ENCODE results near the gene ACAN.

The ACAN gene

DNA sequence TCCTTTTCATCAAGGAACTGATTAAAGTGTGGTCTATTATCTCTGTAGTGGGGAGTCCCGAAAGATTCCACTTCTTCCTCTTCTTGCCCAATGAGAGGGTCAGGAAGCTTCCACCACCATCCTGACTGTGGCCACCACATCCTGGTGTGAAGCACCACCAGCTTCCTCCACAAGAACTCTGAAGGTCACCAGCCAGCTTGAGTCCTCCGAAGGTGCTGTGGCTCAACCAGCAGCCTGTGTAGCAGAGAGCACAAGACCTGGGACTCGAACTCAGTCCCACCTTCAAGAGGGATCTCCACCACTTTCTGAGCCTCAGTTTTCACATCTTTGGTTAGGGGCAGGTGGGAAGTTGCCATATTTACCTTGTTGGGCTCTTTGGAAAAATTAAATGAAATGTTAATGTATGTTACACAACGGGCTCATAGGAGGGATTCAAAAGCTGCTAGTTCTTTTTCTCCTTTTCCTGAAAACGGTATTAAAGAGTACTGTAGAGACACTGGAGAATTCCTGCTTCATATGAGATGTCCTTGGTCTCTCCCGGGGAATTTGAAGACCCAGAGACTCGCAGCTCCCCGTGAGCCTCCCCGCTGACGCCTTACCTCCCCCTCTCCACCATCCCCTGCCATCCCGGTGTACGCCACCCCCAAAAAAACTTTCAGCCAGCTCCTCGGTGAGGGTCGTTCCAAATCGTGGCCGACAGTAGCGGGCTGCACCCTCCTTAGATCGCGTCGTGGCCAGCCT lies 816 bp upstream of the ACAN start:
- DNase-seq (ENCODE audit: low read depth in 2 of 2) = no peak

DNA sequence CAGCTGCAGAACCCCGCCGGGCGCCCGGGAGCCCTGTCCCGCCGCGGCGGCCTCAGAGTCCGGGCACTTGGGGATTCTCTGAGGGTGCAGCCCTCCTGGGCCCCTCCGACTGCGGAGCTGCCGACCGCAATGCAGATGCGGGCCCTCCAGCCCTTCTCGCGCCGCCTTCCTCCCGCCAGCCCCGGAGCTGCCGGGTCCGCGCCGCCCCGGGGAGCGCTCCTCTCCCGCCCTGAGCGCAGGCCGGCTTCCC lies 320 bp upstream of the ACAN start:
- DNase-seq (ENCODE audit: low read depth in 2 of 2) = no peak

DNA sequence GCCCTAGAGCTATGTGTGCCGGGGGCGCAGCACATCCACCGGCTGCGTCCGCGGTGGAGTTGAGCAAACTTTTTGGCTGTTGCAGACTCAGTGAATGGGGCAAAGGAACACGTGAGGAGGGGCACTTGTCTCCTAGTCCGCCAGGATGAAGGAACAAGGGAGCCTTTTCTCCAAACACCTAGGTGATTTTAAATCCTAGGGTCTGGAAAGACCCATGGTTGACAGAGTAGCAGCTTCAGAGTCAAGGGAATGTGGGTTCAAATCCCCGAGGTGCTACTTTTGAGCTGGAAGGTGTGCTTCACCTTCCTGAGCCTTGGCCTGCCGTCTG lies 648 bp downstream of the ACAN start:
- no peak for DNase-seq (ENCODE audit: low read depth in 2 of 2)

DNA sequence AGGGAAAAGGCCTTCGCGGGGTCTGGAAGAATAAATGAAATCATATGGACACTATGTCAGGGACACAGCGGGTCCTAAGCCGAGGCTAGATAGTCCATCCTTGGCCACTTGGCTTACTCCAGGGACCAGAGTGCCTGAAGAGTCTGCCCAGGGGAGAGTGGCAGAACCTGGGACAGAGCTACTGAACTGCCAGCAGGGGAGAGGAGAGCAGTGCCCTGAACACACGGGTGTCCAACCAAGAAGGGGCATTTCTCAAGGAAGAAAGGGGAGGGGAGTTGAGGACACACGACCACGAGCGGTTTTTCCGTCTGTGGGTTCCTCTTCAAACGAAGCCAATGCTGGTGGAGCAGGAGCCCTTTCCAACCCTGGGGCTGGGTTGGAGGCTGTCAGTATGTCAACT lies 1.0 kb downstream of the ACAN start:
- DNase-seq (ENCODE audit: low read depth in 2 of 2) = no peak

DNA sequence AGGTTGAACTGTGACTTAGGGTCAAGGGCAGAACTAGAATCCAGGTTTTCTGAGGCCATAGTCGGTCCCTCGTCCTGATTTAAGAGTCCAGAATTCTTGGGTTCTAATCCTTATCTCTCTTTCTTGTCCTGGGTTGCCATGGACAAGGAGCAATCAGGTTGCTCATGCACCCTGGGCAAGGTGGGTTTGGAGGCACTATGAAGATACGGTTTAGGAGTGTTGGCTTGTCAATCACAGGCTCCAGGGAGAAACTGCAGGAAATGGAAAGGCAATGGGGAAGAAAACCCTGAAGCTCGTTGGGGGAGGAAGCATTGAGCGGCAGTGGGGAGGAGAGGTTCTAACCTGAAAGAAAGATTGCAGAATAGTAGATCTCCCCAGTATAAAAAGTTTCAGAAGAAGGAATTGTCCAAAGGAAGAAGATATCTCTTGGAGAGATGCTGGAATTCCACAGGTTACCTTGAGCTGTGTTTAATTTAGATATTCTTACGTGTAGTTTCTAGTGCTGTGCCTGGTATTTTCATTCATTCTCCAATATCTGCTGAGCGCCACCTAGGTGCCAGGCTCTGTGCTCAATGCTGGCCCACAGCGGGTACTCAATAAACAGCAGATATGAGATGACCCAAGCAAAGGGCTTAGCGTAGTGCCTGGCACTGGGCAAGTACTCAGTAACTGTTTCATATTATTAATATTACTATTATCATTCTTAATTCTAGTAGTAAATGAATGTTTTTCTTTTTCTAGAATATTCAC lies 2.0 kb downstream of the ACAN start:
- no peak for DNase-seq (ENCODE audit: low read depth in 2 of 2)

DNA sequence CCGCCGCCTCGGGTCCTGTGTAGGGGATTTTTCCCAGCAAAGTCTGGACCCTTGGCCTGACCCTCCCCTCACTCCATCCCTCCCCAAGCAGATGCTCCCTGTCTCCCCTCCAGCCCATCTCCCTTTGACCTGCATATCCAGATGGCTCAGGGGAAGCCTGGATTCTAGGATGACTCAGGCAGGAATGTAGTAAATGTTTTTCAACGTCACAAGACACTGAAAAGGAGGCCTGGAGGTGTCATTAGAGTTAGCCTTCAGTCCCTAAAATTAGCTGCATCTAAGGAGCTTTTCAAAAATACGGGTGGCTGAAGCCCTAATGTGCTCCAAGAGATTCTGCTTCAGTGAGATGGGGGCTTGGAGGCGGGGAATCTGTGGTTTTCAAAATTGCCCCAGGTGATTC lies 7.2 kb downstream of the ACAN start:
- no peak for DNase-seq (ENCODE audit: low read depth in 2 of 2)

DNA sequence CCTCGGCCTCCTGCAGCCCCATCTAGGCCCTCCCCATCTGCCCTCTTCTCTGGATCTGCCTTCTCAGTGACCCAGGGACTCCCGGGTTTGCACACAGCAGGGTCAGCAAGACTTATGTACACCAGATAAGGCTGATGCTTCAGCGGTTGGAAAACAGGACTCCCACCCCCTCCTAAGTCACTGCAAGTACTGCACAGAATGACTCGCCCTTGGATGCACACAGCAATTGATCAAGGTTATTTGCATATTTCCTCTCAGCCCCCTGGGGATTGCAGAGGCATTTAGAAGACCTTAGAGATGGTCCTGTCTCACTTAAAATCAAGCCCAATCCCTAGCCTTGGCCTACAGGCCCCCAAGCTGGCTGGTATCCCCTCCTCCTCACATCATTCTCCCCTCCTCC lies 8.9 kb downstream of the ACAN start:
- no peak for DNase-seq (ENCODE audit: low read depth in 2 of 2)

DNA sequence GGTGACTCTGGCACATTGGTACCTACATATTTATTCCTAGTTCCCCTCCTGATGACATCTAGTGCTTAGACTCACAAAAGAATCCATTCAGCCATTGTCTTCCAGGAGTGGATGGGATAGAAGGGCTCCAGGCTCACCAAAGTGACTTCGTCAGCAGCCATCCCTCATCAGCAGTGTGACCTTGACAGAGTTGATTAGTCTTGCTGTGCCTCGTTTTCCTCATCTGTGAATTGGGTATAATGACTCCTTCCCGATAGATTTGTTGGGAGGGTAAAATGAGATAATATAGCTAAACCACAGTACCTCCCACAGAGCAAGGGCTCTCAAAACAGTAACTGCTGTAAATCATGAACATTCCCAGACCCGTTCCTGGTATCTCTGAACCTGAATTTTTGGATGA lies 10.7 kb downstream of the ACAN start:
- DNase-seq (ENCODE audit: low read depth in 2 of 2) = no peak

DNA sequence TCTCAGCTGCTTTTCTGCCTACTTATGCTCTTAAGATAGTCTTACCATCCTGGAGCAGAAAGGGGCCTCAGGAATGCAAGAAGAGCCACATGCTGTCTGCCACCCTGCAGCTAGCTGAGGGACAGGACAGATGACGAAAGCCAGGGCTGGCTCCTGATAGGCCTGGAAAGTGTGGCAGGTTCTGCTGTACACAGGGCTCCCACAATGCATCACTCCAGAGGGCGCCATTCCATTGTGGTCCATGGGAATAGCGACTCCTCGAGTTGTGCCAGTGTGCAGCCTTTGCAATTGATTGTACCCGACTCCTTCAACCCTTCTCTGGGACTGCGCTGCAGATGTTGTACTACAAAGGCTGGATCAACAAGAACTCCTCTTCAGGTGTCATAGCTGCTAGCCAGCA lies 11.2 kb downstream of the ACAN start:
- no peak for DNase-seq (ENCODE audit: low read depth in 2 of 2)

DNA sequence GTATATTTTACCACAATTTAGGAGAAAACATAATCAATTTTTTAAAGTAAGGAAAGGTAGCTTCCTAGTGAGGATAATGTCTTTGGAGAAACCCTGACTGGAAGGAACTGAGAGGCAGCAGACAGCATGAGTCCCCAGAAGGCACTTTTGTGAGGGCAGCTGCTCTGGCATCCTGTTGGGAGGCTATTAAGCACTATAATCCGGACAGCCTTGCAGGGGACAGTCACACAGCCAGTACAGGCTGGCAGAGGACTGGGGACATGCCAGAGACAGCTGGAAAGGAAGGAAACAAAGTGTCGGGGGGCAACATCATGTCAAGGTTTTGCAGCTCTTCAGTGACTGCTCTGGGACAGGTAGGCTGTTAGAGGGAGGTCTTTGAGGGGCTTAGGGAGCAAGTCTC lies 15.7 kb downstream of the ACAN start:
- no peak for DNase-seq (ENCODE audit: low read depth in 2 of 2)

DNA sequence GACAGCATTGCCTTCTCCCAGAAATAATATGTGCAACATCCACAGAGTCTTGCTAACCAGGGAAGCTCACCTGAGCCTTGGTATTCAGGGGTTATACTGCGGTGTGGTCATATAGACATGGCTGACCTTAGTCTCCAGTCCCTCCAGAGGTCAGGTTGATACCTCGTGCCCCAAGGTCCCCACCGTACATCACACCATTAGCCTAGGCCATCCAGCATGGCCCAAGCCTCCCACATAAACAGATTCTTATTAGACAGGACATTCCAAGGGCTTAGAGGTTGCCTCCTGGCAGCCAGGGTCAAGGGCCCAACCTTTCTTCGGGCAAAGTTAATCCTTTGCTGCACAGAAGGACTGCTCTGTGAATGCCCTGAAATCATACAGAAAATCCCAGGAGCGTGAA lies 18.8 kb downstream of the ACAN start:
- no peak for DNase-seq (ENCODE audit: low read depth in 2 of 2)

DNA sequence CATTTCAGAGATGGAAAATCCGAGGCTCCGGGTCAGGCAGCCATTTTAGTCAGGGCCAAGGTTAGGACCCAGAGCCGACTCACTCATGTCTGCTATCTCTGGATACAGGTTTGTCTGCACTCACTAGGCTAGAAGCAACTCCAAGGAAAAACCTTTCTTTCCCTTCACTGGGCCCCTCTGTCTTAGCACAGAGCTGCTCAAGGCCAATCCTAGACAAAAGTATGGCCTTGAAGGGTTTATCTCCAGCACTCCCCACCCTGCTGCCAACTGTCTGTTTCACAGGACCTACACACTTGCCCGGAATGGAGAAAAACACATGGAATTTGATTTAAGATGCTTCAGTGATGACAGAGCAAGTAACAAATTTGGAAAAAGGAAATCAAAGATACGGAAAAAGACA lies 25.6 kb downstream of the ACAN start:
- DNase-seq (ENCODE audit: low read depth in 2 of 2) = no peak

DNA sequence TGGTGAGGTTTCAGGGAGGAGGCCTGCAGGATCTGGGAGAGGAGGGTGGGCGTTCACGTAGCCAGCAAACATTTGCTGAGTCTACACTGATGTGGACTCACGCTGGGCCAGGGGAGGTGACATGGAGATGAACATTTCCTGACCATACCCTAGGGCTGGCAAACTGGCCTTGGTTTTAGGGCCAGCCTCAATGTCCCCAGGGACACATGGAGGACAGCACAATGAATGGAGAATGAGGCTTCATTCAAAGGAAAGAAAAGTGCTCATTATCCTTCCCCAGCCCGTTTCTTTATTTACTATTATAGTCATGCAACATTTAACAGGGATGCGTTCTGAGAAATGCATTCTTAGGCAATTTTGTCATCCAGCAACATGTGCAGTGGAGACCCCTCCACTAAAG lies 26.8 kb downstream of the ACAN start:
- DNase-seq (ENCODE audit: low read depth in 2 of 2) = no peak

DNA sequence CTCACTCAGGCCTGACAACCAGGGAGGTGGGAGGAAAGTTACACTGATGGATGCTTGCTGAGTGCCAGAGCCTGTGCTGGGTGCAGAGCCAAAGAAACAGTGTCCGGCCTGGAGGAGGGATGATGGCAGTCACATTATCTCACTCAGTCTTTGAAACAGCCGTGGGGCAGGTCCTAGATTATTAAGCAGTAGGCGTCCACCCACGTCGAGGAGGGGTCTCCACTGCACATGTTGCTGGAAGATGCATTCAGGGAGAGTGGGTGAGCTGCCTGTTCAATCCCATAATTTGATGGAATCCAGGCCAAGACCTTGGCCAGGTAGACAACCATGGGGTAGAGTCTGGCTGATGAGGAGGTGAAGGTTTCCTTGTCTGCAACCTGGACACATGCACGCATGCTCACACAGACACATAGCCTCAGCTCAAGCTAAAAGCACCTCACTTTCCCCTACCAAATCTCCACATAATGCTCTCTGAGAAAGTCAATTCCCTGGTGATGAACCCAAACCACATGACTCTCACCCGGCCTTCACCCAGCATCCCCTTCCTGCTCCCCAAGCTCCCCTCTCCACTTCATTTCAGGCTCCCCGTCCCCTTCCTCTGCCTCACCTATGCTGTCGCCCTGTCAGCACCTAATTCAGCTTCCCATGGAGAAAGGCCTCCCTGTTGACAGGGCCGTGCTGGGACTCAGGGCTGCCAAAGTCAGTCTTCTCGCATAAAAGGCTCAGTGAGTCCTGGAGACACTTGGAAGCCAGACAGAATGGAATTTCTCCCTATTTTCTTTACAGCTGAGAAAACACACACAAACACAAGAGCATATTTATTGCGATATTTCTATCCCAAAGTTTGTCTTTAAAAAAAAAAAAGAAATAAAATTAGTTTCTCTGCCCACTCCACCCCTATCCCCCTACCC lies 29.8 kb downstream of the ACAN start:
- no peak for DNase-seq (ENCODE audit: low read depth in 2 of 2)

DNA sequence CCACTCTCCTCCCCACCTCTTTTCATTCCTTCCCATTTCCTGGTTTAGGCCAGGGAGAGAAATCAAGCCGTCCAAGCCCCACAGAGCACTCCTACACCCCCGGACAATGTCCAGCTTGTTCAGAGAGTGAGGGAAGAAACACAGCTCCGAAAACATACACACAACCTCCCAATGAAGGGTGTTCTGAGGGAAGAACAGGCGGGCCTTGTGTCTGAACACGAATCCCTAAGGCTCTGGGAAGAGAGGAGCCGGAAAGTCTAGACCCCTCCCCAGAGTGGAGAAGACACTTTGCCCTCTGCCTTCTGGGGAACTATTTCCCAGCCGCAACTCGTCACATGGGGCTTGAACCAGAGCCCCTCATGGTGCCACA lies 30.5 kb downstream of the ACAN start:
- no peak for DNase-seq (ENCODE audit: low read depth in 2 of 2)

DNA sequence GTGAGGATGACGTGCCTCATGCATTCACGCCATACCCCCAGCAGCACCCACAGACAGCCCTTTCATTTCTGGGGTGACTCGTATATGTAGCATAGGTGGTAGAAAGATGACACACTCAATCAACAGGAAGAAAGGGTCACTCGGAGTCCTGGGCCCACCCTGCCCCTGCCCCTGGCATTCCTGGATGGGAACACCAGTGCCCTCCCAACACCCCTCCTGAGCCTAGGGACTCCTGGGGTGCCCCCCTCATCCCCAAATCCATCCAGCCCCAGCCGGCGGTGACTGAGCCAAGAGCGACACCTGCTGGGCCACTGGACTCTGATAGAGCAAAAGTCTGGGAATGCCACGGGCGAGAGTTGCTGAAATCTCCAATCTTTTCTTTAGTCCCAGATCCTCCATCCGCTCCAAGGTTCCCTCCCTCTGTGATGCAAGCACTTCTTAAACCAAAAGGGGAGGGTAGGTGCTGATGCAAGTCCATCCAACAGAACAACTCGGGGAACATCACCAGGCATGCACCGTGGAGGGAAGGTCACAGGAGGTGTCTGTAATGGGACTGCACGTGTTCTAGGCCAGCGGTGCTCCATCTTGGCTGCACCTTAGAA lies 31.1 kb downstream of the ACAN start:
- no peak for DNase-seq (ENCODE audit: low read depth in 2 of 2)

DNA sequence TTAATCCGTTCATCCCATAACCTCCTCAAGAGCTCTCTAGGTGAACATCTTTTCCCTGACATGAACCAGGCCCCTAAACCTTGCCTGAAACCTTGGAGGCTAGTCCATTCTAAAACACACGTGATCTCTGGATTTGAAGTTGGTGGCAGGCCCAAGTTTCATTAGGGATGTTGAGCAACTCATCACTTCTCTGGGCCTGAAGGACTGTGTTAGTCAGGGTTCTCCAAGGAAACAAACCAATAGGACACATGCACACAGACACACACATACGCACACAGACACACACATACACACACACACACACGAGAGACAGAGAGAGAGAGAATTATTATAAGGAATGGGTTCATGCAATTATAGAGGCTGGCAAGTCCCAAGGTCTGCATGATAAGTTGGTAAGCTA lies 31.9 kb downstream of the ACAN start:
- DNase-seq (ENCODE audit: low read depth in 2 of 2) = no peak

DNA sequence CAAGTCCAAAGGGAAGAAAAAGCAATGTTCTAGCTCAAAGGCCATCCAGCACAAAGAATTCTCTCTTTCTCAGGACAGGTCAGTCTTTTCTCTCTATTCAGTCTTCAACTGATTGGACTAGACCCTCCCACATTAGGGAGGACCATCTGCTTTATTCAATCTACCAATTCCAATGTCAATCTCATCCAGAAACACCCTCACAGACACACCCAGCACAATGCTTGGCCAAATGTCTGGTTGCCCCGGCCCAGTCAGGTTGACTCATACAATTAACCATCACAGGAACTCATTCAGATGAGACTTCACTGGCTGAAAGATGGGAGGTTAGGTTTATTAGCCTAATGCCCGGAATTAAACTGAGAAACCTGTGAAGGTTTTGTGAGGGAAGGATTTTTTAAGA lies 32.4 kb downstream of the ACAN start:
- no peak for DNase-seq (ENCODE audit: low read depth in 2 of 2)

DNA sequence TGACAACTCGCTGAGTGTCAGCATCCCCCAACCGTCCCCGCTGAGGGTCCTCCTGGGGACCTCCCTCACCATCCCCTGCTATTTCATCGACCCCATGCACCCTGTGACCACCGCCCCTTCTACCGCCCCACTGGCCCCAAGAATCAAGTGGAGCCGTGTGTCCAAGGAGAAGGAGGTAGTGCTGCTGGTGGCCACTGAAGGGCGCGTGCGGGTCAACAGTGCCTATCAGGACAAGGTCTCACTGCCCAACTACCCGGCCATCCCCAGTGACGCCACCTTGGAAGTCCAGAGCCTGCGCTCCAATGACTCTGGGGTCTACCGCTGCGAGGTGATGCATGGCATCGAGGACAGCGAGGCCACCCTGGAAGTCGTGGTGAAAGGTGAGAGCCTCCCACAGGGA lies 35.4 kb downstream of the ACAN start:
- no peak for DNase-seq (ENCODE audit: low read depth in 2 of 2)

DNA sequence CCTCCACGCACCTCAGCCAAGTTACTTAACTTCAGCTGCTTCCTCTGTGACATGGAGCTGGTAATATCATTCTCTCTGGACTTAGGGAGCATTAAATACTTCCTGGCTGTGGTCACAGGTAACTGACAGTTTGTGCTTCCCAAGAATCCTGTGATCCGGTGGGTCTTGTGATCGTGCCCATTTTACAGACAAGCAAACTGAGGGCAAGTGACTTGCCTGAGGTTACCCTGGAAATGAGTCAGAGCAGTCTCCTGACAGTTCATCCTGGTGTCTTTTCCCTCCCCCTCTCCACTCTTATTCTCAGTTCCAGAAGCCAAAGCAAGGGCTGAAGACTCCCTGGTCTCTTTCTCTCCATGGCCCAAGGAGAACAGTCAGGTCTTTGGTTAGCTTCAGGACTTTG lies 35.9 kb downstream of the ACAN start:
- no peak for DNase-seq (ENCODE audit: low read depth in 2 of 2)

DNA sequence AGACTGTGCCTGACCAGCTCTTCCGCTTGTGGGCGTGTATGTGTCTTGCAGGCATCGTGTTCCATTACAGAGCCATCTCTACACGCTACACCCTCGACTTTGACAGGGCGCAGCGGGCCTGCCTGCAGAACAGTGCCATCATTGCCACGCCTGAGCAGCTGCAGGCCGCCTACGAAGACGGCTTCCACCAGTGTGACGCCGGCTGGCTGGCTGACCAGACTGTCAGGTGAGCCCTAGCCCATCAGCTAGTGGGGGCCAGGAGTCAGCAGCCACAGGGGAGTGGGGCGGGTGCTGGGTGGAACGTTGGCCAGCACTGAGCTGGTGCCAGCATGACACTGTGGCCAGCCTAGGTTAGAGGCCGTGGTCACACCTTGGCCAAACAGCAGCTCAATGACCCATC lies 36.7 kb downstream of the ACAN start:
- DNase-seq (ENCODE audit: low read depth in 2 of 2) = no peak

DNA sequence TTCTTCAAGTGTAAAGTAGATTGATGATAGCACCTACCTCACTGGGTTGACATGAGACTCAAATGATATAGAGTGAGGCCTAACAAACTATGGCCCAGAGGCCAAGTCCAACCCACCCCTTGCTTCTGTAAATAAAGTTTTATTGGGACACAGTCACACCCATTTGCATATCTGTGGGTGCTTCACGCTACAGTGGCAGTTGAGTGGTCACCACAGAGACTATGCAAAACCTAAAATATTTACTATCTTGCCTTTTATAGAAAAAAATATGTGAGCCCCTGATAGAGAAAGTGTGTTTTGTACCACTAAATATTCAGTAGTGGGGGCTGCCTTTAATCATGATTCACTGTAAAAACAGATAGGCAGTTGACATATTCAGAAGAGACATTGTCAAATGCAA lies 38.0 kb downstream of the ACAN start:
- DNase-seq (ENCODE audit: low read depth in 2 of 2) = no peak

DNA sequence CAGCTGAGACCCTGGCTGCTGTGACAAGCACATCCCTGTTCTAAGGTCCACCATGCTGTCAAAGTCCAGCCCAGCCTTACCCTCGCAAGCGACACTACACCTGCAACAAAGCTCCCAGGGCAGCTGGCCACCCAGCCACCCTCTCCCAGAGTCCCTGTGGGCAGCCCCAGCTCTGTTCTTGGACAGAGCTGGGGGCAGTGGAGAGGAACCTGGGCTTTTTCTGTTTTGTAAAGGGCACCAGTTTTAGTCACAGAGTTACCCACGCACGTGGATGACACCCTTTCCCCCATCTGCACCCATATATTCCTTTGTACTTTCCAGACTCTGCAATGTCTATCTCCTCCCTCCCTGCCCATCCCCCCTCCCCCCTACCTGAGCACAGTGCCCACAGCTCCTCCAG lies 38.9 kb downstream of the ACAN start:
- no peak for DNase-seq (ENCODE audit: low read depth in 2 of 2)
